ENCODE measurements around the gene TBC1D9B. TPM values are rescaled to one million over a fixed set of nuclear protein-coding genes. Genes with fewer than 3 reads are reported as not detected.

TBC1D9B gene
- total RNA-seq, 1 experiment from 2014 or later: 70.9 TPM

GRCh38 chr5:179854356-179854755 lies 53.3 kb downstream of the TBC1D9B start:
- no peak for ATAC-seq

GRCh38 chr5:179852993-179853547 lies 54.6 kb downstream of the TBC1D9B start:
- H3K36me3 Mint-ChIP-seq: peaks cover 12% of the 10 kb centered on the region
- no peaks in the 10 kb centered on the region for H3K9me3 Mint-ChIP-seq
- POLR2A ChIA-PET: no interaction called here
- H3K27ac Mint-ChIP-seq: peak overlapping the region; percentile 63; the same call in 1 of the 2 replicates
- CTCF ChIA-PET: interaction anchor here (0.6 kb wide), 1 partner anchor 123 kb away, joined by 4 read pairs; no protein-coding TSS in a partner anchor
- peaks cover 10% of the 10 kb centered on the region for H3K4me1 Mint-ChIP-seq
- DNase-seq (ENCODE audit: low spot score) (no peak), ATAC-seq (no peak)
- H3K4me3 Mint-ChIP-seq: no peak overlapping the region
- H3K27me3 Mint-ChIP-seq (ENCODE audit: low read depth): no peaks in the 10 kb centered on the region
- TF ChIP-seq MAX (CRISPR knock-in tag; IDR thresholded peaks at IDR 0.05) (no peak), FOXP4 (CRISPR knock-in tag; IDR thresholded peaks at IDR 0.05) (no peak), PREB (CRISPR knock-in tag; IDR thresholded peaks at IDR 0.05; ENCODE audit: borderline replicate concordance) (no peak), MLX (CRISPR knock-in tag; IDR thresholded peaks at IDR 0.05) (no peak), CTCF (IDR thresholded peaks at IDR 0.05) (no peak), TEAD1 (CRISPR knock-in tag; IDR thresholded peaks at IDR 0.05) (no peak), FOXJ3 (CRISPR knock-in tag; IDR thresholded peaks at IDR 0.05; ENCODE audit: borderline replicate concordance) (no peak), KAT7 (CRISPR knock-in tag; IDR thresholded peaks at IDR 0.05; ENCODE audit: borderline replicate concordance) (no peak), USF1 (CRISPR knock-in tag; IDR thresholded peaks at IDR 0.05) (no peak), TEAD4 (CRISPR knock-in tag; IDR thresholded peaks at IDR 0.05) (no peak), ZNF317 (CRISPR knock-in tag; IDR thresholded peaks at IDR 0.05; ENCODE audit: borderline replicate concordance, low read depth) (no peak), RORB (CRISPR knock-in tag; IDR thresholded peaks at IDR 0.05) (no peak)

More at GRCh38 chr5:179854356-179854755, 53.3 kb downstream of the TBC1D9B start:
- Mint-ChIP-seq H3K4me3 (no peak overlapping the region), H3K27ac (no peak overlapping the region), H3K9me3 (no peaks in the 10 kb centered on the region), H3K4me1 (peaks cover 11% of the 10 kb centered on the region), H3K27me3 (ENCODE audit: low read depth) (no peaks in the 10 kb centered on the region), H3K36me3 (peaks cover 12% of the 10 kb centered on the region)
- CTCF ChIA-PET: interaction anchor here (1.3 kb wide), 1 partner anchor 52 kb away, joined by 3 read pairs; no protein-coding TSS in a partner anchor
- POLR2A ChIA-PET: no interaction called here
- no peak for DNase-seq (ENCODE audit: low spot score)
- TF ChIP-seq ARID4B (CRISPR knock-in tag; IDR thresholded peaks at IDR 0.05; ENCODE audit: borderline replicate concordance): no peak
- no peak for TF ChIP-seq USF2 (CRISPR knock-in tag; IDR thresholded peaks at IDR 0.05)
